SU-DHL-6 (cell line): ENCODE measurements around the gene SURF2.

ENCODE experiments used
- H2AFZ ChIP-seq: fragments of 200-600 bp; sonication (generic); 2 replicates; pipeline ENCODE4 v1.6.1; 2014; ENCODE audit warnings: low read depth, mild to moderate bottlenecking, moderate library complexity, mixed read lengths, antibody characterized with exemption, low read length; ENCODE audit not compliant: severe bottlenecking
- H3F3A ChIP-seq: fragments of 200-600 bp; shearing (Covaris generic); 2 replicates; pipeline ENCODE4 v1.6.0; 2016; ENCODE audit warnings: antibody characterized with exemption, mild to moderate bottlenecking; ENCODE audit not compliant: insufficient read depth
- H3K27ac ChIP-seq: fragments of 200-600 bp; sonication (generic); 2 replicates; pipeline ENCODE4 v1.5.1; 2016; ENCODE audit warnings: low read depth, mild to moderate bottlenecking, low read length, moderate library complexity, mixed read lengths
- H3K27me3 ChIP-seq: fragments of 200-600 bp; sonication (generic), shearing (Covaris generic); 2 replicates; pipeline ENCODE4 v1.6.0; 2014; ENCODE audit warnings: mild to moderate bottlenecking, low read length
- H3K36me3 ChIP-seq: fragments of 200-600 bp; sonication (generic); 2 replicates; pipeline ENCODE4 v1.6.1; 2014; ENCODE audit warnings: mild to moderate bottlenecking, low read length, mixed read lengths
- H3K4me2 ChIP-seq: fragments of 300-600, 200-600 bp; shearing (Covaris generic), sonication (generic); 2 replicates; pipeline ENCODE4 v1.6.0; 2014; ENCODE audit warnings: low read length, low read depth, mild to moderate bottlenecking; ENCODE audit not compliant: poor library complexity, severe bottlenecking
- H3K4me3 ChIP-seq: fragments of 200-600 bp; sonication (generic); 2 replicates; pipeline ENCODE4 v1.5.1; 2014; ENCODE audit warnings: antibody characterized with exemption, low read length, mild to moderate bottlenecking, mixed read lengths; ENCODE audit not compliant: insufficient read depth, poor library complexity, severe bottlenecking
- H3K79me2 ChIP-seq: fragments of 200-600 bp; sonication (generic); 2 replicates; pipeline ENCODE4 v1.6.1; 2014; ENCODE audit warnings: mild to moderate bottlenecking, low read length, moderate library complexity; ENCODE audit not compliant: insufficient read depth
- H3K9ac ChIP-seq: fragments of 200-600 bp; sonication (generic); 2 replicates; pipeline ENCODE4 v1.7.0; 2014; ENCODE audit warnings: mild to moderate bottlenecking, low read length
- H3K9me2 ChIP-seq: fragments of 200-600 bp; sonication (generic); replicated peaks from 2 replicates; pipeline ENCODE4 v1.6.1; 2014; ENCODE audit warnings: low read length; ENCODE audit not compliant: insufficient read depth
- H3K9me3 ChIP-seq: fragments of 200-600 bp; sonication (generic); 2 replicates; pipeline ENCODE4 v1.6.1; 2014; ENCODE audit warnings: low read length, mixed read lengths; ENCODE audit not compliant: insufficient read depth
- H4K20me1 ChIP-seq: fragments of 200-600 bp; sonication (generic); 2 replicates; pipeline ENCODE4 v1.6.1; 2014; ENCODE audit warnings: low read depth, mild to moderate bottlenecking, antibody characterized with exemption, low read length, moderate library complexity, mixed read lengths
- EZH2phosphoT487 ChIP-seq: fragments of 200-600 bp; sonication (generic), shearing (Covaris generic); conservative IDR thresholded peaks from 2 replicates; pipeline ENCODE4 v1.6.1; 2018; ENCODE audit warnings: mild to moderate bottlenecking, antibody characterized with exemption, low read length, moderate library complexity, mixed read lengths
- TF ChIP-seq, protein P1 (sequence below): fragments of 200-600 bp; sonication (generic); IDR thresholded peaks from one replicate; pipeline ENCODE4 v1.5.1; 2017; ENCODE audit warnings: antibody characterized with exemption, mild to moderate bottlenecking, low read length, moderate library complexity; ENCODE audit not compliant: insufficient read depth, poor library complexity, severe bottlenecking

Gene SURF2

DNA sequence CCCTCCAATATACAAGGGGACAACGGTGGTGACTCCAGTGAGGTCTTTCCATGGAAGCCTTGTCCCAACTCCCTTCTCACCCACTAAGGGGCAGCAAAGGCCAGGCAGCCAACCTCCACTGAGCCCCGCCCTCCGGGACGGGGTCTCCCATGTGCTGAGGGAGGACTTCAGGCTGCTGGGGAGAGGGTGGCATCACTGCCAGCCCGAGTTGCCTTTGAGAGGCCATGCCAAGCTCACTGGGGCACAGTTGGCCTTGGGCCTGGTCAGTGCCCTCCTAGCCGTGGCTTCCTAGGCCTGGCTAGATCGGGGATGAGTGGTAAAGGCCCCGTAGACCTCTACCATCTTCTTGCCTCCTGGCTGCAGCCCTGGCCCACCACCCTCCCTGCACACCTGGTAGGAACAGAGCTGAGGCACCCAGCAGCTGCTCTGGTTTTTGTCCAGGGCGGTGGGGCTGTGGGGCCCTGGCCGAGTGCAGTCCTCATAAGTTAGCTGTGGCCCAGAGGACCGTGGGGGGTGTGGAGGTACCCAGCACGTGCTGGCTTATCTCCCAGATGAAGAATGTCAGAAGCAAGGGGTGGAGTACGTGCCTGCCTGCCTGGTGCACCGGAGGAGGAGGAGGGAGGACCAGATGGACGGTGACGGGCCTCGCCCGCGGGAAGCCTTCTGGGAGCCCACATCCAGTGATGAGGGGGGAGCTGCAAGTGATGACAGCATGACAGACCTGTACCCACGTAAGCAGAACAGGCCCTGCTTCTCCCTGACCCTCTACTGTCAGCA lies 3.2 kb downstream of the SURF2 start:
- no peak overlapping the region for H3K4me3 ChIP-seq
- no peaks in the 10 kb centered on the region; the same call in 1 of the 2 replicates for H3K36me3 ChIP-seq
- H3K27me3 ChIP-seq = no peaks in the 10 kb centered on the region
- no peaks in the 10 kb centered on the region for H3K9me3 ChIP-seq
- no peak overlapping the region for H2AFZ ChIP-seq
- H3F3A ChIP-seq = peaks cover 9% of the 10 kb centered on the region; the same call in 1 of the 2 replicates
- no peak overlapping the region for H3K27ac ChIP-seq
- no peaks in the 10 kb centered on the region for H3K9me2 ChIP-seq
- TF ChIP-seq EZH2phosphoT487 = no peak
- TF ChIP-seq, protein P1, sequence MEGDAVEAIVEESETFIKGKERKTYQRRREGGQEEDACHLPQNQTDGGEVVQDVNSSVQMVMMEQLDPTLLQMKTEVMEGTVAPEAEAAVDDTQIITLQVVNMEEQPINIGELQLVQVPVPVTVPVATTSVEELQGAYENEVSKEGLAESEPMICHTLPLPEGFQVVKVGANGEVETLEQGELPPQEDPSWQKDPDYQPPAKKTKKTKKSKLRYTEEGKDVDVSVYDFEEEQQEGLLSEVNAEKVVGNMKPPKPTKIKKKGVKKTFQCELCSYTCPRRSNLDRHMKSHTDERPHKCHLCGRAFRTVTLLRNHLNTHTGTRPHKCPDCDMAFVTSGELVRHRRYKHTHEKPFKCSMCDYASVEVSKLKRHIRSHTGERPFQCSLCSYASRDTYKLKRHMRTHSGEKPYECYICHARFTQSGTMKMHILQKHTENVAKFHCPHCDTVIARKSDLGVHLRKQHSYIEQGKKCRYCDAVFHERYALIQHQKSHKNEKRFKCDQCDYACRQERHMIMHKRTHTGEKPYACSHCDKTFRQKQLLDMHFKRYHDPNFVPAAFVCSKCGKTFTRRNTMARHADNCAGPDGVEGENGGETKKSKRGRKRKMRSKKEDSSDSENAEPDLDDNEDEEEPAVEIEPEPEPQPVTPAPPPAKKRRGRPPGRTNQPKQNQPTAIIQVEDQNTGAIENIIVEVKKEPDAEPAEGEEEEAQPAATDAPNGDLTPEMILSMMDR = no peak
- peaks cover 8% of the 10 kb centered on the region; the same call in 1 of the 2 replicates for H3K79me2 ChIP-seq
- no peak overlapping the region for H3K4me2 ChIP-seq
- no peaks in the 10 kb centered on the region for H4K20me1 ChIP-seq
- no peak overlapping the region for H3K9ac ChIP-seq

DNA sequence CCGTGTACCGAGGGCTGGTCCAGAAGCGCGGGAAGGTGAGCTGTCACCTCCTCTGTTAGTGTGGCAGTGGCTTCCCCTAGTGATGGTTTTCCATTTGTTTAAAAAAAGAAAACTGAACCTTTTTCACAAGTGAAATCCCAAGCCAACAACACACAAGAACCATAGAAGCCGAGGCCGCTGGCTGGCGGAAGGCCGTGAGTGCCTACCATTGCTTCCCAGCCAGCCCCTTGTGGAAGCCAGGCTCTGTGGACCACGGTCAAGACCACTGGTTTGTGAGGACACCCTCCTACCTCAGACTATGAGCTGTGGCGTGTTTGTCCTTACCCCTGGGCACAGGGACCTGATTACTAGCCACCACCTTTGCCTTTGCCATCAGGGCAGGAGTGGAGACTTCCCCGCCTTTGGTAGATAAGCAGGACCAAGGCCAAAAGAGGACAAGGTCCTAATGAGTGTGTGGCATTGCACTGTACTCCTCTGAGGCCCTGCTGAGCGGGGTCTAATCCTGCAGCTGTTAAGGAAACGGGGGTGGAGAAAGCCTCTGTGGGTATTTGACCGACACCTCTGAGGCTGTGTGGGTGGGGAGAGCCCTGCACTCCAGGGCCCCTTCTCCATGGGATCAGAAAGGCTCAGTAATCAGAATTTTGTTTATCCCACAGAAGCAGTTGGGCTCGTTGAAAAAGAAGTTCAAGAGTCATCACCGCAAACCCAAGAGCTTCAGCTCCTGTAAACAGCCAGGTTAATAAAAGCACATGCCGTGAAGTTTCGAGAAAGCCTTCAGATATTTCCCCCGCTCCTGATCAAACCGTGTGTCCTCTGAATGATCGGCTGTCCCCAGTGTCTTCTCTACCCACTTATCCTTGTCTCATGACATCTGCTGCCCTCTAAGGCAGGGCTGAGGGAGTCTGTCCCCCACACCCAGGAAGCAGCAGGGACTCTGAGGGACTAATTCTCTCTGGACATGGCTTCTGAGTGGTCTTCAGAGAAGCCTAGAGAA lies 4.3 kb downstream of the SURF2 start:
- peaks cover 6% of the 10 kb centered on the region; the same call in 1 of the 2 replicates for H3F3A ChIP-seq
- H3K27ac ChIP-seq = no peak overlapping the region
- TF ChIP-seq, protein P1 = no peak
- TF ChIP-seq EZH2phosphoT487 = no peak
- H3K27me3 ChIP-seq = no peaks in the 10 kb centered on the region
- no peak overlapping the region for H3K9ac ChIP-seq
- H4K20me1 ChIP-seq = no peaks in the 10 kb centered on the region
- no peaks in the 10 kb centered on the region for H3K9me2 ChIP-seq
- H3K9me3 ChIP-seq = no peaks in the 10 kb centered on the region
- peaks cover 8% of the 10 kb centered on the region; the same call in 1 of the 2 replicates for H3K79me2 ChIP-seq
- peaks cover under 1% of the 10 kb centered on the region for H3K36me3 ChIP-seq
- no peak overlapping the region for H2AFZ ChIP-seq
- no peak overlapping the region for H3K4me3 ChIP-seq
- H3K4me2 ChIP-seq = no peak overlapping the region

DNA sequence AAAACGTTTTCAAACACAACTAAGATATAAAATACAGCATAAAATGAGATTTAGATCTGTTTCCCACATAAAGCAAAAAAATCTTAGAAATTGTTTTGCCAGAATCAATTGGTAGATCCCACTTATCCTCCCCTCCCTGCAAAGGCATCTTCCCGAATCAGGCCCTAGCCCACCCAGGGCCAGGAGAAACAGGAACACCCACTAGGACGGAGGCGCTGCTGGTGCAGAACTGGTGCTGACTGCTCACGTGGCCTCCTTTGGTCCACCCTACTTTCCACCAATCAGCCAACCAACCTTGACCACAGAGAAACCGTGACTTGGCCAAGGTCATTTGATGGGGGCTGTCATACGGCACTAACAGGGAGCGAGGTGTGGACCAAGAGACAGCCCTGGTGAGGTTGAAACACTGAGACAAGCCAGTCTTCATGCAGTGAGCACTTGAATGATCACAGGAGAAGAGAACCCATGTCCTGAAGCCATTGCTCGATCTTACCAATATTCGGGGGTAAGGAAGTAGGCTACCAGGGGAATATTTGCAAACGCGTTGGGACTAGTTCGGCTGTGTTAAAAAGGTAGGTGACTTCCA lies 5.2 kb downstream of the SURF2 start:
- no peaks in the 10 kb centered on the region for H3K27me3 ChIP-seq
- H3K9ac ChIP-seq = no peak overlapping the region
- H3K9me2 ChIP-seq = no peaks in the 10 kb centered on the region
- no peak overlapping the region for H2AFZ ChIP-seq
- no peak overlapping the region for H3K4me3 ChIP-seq
- peaks cover 15% of the 10 kb centered on the region; the same call in 1 of the 2 replicates for H3K79me2 ChIP-seq
- H3K4me2 ChIP-seq = no peak overlapping the region
- no peaks in the 10 kb centered on the region for H4K20me1 ChIP-seq
- H3K9me3 ChIP-seq = no peaks in the 10 kb centered on the region
- peaks cover 6% of the 10 kb centered on the region for H3K36me3 ChIP-seq
- TF ChIP-seq EZH2phosphoT487 = no peak
- TF ChIP-seq, protein P1 = no peak
- 0 out of 2 replicates have a peak, but pooled peaks cover 5% of the 10 kb centered on the region for H3F3A ChIP-seq
- no peak overlapping the region for H3K27ac ChIP-seq
